Measurements from ENCODE around the gene BTBD16.

Gene BTBD16

GRCh38 chr10:122326385-122326784, 55.3 kb downstream of the BTBD16 start:
- no peaks in the 10 kb centered on the region for H3K9me3 ChIP-seq
- H3K4me2 ChIP-seq, result no peak overlapping the region
- H3K27ac ChIP-seq, result no peak overlapping the region
- no peak overlapping the region for H3K9ac ChIP-seq
- H4K20me1 ChIP-seq, result no peaks in the 10 kb centered on the region
- H3K36me3 ChIP-seq, result no peaks in the 10 kb centered on the region
- no peak for TF ChIP-seq Cebpa-rat (IDR thresholded peaks at IDR 0.05)
- H3K4me1 ChIP-seq, result no peaks in the 10 kb centered on the region
- H3K4me3 ChIP-seq, result no peak overlapping the region
- no peaks in the 10 kb centered on the region for H3K27me3 ChIP-seq

GRCh38 chr10:122326806-122327205, 55.7 kb downstream of the BTBD16 start:
- H3K4me1 ChIP-seq, result no peaks in the 10 kb centered on the region
- no peaks in the 10 kb centered on the region for H3K36me3 ChIP-seq
- TF ChIP-seq Cebpa-rat (IDR thresholded peaks at IDR 0.05), result no peak
- H3K27ac ChIP-seq, result no peak overlapping the region
- H3K27me3 ChIP-seq, result no peaks in the 10 kb centered on the region
- H3K9me3 ChIP-seq, result no peaks in the 10 kb centered on the region
- no peaks in the 10 kb centered on the region for H4K20me1 ChIP-seq
- H3K4me3 ChIP-seq, result no peak overlapping the region
- no peak overlapping the region for H3K4me2 ChIP-seq
- H3K9ac ChIP-seq, result no peak overlapping the region

- Histone ChIP-seq H3K4me3 (no peak overlapping the region), H3K27me3 (no peaks in the 10 kb centered on the region), H3K36me3 (no peaks in the 10 kb centered on the region), H4K20me1 (no peaks in the 10 kb centered on the region), H3K9ac (no peak overlapping the region), H3K4me2 (no peak overlapping the region), H3K27ac (no peak overlapping the region), H3K4me1 (no peaks in the 10 kb centered on the region), H3K9me3 (no peaks in the 10 kb centered on the region)
- no peak for TF ChIP-seq Cebpa-rat (IDR thresholded peaks at IDR 0.05)
Observed at GRCh38 chr10:122327237-122328206, 56.4 kb downstream of the BTBD16 start.

GRCh38 chr10:122328676-122329075, 57.6 kb downstream of the BTBD16 start:
- no peak overlapping the region for H3K9ac ChIP-seq
- H4K20me1 ChIP-seq, result no peaks in the 10 kb centered on the region
- no peak overlapping the region for H3K27ac ChIP-seq
- H3K4me2 ChIP-seq, result no peak overlapping the region
- no peak for TF ChIP-seq Cebpa-rat (IDR thresholded peaks at IDR 0.05)
- H3K36me3 ChIP-seq, result no peaks in the 10 kb centered on the region
- no peaks in the 10 kb centered on the region for H3K4me1 ChIP-seq
- no peak overlapping the region for H3K4me3 ChIP-seq
- H3K27me3 ChIP-seq, result no peaks in the 10 kb centered on the region
- no peaks in the 10 kb centered on the region for H3K9me3 ChIP-seq

GRCh38 chr10:122329416-122329815, 58.3 kb downstream of the BTBD16 start:
- H3K9ac ChIP-seq, result no peak overlapping the region
- no peak overlapping the region for H3K27ac ChIP-seq
- H3K4me1 ChIP-seq, result no peaks in the 10 kb centered on the region
- no peaks in the 10 kb centered on the region for H3K36me3 ChIP-seq
- H3K27me3 ChIP-seq, result no peaks in the 10 kb centered on the region
- no peak overlapping the region for H3K4me3 ChIP-seq
- no peak for TF ChIP-seq Cebpa-rat (IDR thresholded peaks at IDR 0.05)
- no peaks in the 10 kb centered on the region for H4K20me1 ChIP-seq
- no peak overlapping the region for H3K4me2 ChIP-seq
- no peaks in the 10 kb centered on the region for H3K9me3 ChIP-seq

- Histone ChIP-seq H3K4me2 (no peak overlapping the region), H3K4me3 (no peak overlapping the region), H3K27ac (no peak overlapping the region), H3K9me3 (no peaks in the 10 kb centered on the region), H3K4me1 (no peaks in the 10 kb centered on the region), H4K20me1 (no peaks in the 10 kb centered on the region), H3K27me3 (no peaks in the 10 kb centered on the region), H3K9ac (no peak overlapping the region), H3K36me3 (no peaks in the 10 kb centered on the region)
- TF ChIP-seq Cebpa-rat (IDR thresholded peaks at IDR 0.05), result no peak
Observed at GRCh38 chr10:122331100-122331499, 60.0 kb downstream of the BTBD16 start.

GRCh38 chr10:122331615-122332446, 60.7 kb downstream of the BTBD16 start:
- no peak overlapping the region for H3K9ac ChIP-seq
- H3K9me3 ChIP-seq, result no peaks in the 10 kb centered on the region
- H3K27me3 ChIP-seq, result no peaks in the 10 kb centered on the region
- TF ChIP-seq Cebpa-rat (IDR thresholded peaks at IDR 0.05), result no peak
- no peaks in the 10 kb centered on the region for H4K20me1 ChIP-seq
- H3K36me3 ChIP-seq, result no peaks in the 10 kb centered on the region
- H3K27ac ChIP-seq, result no peak overlapping the region
- no peak overlapping the region for H3K4me3 ChIP-seq
- no peaks in the 10 kb centered on the region for H3K4me1 ChIP-seq
- no peak overlapping the region for H3K4me2 ChIP-seq

- no peak overlapping the region for H3K27ac ChIP-seq
- H3K9ac ChIP-seq, result no peak overlapping the region
- no peaks in the 10 kb centered on the region for H3K27me3 ChIP-seq
- H3K4me1 ChIP-seq, result peaks cover 3% of the 10 kb centered on the region; the same call in 1 of the 2 replicates
- no peaks in the 10 kb centered on the region for H3K9me3 ChIP-seq
- no peak overlapping the region for H3K4me3 ChIP-seq
- no peak overlapping the region for H3K4me2 ChIP-seq
- H3K36me3 ChIP-seq, result no peaks in the 10 kb centered on the region
- no peak for TF ChIP-seq Cebpa-rat (IDR thresholded peaks at IDR 0.05)
- no peaks in the 10 kb centered on the region for H4K20me1 ChIP-seq
Observed at GRCh38 chr10:122333037-122333436, 61.9 kb downstream of the BTBD16 start.

- H3K4me3 ChIP-seq, result no peak overlapping the region
- no peaks in the 10 kb centered on the region for H3K9me3 ChIP-seq
- peaks cover 7% of the 10 kb centered on the region; the same call in 1 of the 2 replicates for H3K4me1 ChIP-seq
- no peak overlapping the region for H3K27ac ChIP-seq
- H3K36me3 ChIP-seq, result no peaks in the 10 kb centered on the region
- no peaks in the 10 kb centered on the region for H3K27me3 ChIP-seq
- no peak for TF ChIP-seq Cebpa-rat (IDR thresholded peaks at IDR 0.05)
- no peak overlapping the region for H3K9ac ChIP-seq
- no peak overlapping the region for H3K4me2 ChIP-seq
- H4K20me1 ChIP-seq, result no peaks in the 10 kb centered on the region
Observed at GRCh38 chr10:122336332-122336731, 65.2 kb downstream of the BTBD16 start.

- Histone ChIP-seq H3K27me3 (no peaks in the 10 kb centered on the region), H4K20me1 (no peaks in the 10 kb centered on the region), H3K9me3 (no peaks in the 10 kb centered on the region), H3K4me3 (no peak overlapping the region), H3K9ac (no peak overlapping the region), H3K4me1 (peaks cover 7% of the 10 kb centered on the region; the same call in 1 of the 2 replicates), H3K4me2 (no peak overlapping the region), H3K36me3 (no peaks in the 10 kb centered on the region), H3K27ac (no peak overlapping the region)
- TF ChIP-seq Cebpa-rat (IDR thresholded peaks at IDR 0.05), result no peak
Observed at GRCh38 chr10:122336961-122337360, 65.9 kb downstream of the BTBD16 start.
